Loucy (cell line): ENCODE data around the gene SEMA5A.

Source experiments
- EZH2phosphoT487 ChIP-seq: fragments of 200-600 bp; IDR thresholded peaks from 2 replicates; pipeline ENCODE4 v1.6.1; 2018; ENCODE audit warnings: antibody characterized with exemption, mild to moderate bottlenecking, moderate library complexity, borderline replicate concordance
- TF ChIP-seq, protein P1 (sequence below): fragments of 200-600 bp; sonication (generic); conservative IDR thresholded peaks from 2 replicates; pipeline ENCODE4 v1.5.1; 2014; ENCODE audit warnings: mild to moderate bottlenecking, antibody characterized with exemption, low read length

DNA sequence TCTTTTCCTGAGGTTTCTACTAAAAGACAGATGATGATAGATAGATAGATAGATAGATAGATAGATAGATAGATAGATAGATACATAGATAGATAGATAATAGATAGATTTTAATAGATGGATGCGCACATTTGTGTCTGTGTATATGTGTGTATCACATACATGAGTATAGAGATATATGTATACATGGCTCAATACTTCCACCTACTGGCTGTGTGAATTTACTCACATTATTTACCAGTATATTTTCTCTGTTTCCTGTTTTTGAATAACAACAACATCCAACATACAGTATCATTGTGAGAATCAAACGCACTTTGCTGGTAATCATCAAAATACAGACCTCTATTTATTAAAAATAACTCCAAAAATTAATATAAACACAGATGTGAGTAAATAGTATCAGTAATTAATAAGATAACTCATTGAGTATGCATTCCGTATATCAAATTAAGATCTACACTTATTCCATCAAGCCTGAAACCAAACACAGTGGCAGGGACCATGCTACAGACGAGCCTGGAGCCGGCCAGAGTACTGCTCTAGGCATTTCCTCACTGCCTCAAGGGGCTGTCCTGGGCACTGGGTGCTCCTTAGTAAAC lies 338.0 kb downstream of the SEMA5A start:
- TF ChIP-seq, protein P1, sequence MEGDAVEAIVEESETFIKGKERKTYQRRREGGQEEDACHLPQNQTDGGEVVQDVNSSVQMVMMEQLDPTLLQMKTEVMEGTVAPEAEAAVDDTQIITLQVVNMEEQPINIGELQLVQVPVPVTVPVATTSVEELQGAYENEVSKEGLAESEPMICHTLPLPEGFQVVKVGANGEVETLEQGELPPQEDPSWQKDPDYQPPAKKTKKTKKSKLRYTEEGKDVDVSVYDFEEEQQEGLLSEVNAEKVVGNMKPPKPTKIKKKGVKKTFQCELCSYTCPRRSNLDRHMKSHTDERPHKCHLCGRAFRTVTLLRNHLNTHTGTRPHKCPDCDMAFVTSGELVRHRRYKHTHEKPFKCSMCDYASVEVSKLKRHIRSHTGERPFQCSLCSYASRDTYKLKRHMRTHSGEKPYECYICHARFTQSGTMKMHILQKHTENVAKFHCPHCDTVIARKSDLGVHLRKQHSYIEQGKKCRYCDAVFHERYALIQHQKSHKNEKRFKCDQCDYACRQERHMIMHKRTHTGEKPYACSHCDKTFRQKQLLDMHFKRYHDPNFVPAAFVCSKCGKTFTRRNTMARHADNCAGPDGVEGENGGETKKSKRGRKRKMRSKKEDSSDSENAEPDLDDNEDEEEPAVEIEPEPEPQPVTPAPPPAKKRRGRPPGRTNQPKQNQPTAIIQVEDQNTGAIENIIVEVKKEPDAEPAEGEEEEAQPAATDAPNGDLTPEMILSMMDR: peak; percentile 67
- no peak for TF ChIP-seq EZH2phosphoT487
